Mucosa of descending colon (tissue), 3 donors: ENCODE results near the gene CTNND2. TPM values are rescaled to one million over a fixed set of nuclear protein-coding genes. Genes with fewer than 3 reads are reported as not detected.

Experiments used
- ATAC-seq: fragments of 200-7000 bp; cut with Tn5 transposase; one replicate; pipeline ENCODE4 v1.9.1; 2020; ENCODE audit warnings: mild to moderate bottlenecking, moderate library complexity
- DNase-seq, 3 donors: peaks; one replicate each; pipeline ENCODE4 v3.0.0-alpha.2; 2020
- H3K36me3 ChIP-seq: fragments of 200-600 bp; one replicate; pipeline ENCODE4 v1.8.0; 2021; ENCODE audit warnings: low read depth, mild to moderate bottlenecking
- H3K4me1 ChIP-seq: fragments of 200-600 bp; one replicate; pipeline ENCODE4 v1.8.0; 2021; ENCODE audit warnings: low read depth, mild to moderate bottlenecking
- H3K4me3 ChIP-seq: fragments of 200-600 bp; one replicate; pipeline ENCODE4 v1.8.0; 2021; ENCODE audit warnings: mild to moderate bottlenecking
- H3K9me3 ChIP-seq: fragments of 200-600 bp; one replicate; pipeline ENCODE4 v1.8.0; 2021; ENCODE audit warnings: mild to moderate bottlenecking
- intact Hi-C, 2 donors: fragments of 100-400 bp; cut with DNase I in 1 of 2; cut with micrococcal nuclease in 1 of 2; formaldehyde crosslinking; loops; one replicate each; pipeline versions ENCODE4 v1.11.0 to v1.11.1; 2022; cut with DNase I, micrococcal nuclease
- total RNA-seq, 3 donors: library from RNA; stranded (reverse); fragmentation: NEBNext Ultra II Directional in 2 of 3; extraction: Animal tissue kit (Norgen Biotek cat#: 25700) in 2 of 3; gene quantifications; one replicate each; pipeline versions ENCODE4 v1.2.1 to v1.2.4, GENCODE V29; 2021 to 2023
- TF ChIP-seq, protein P1 (sequence below): fragments of 200-600 bp; IDR thresholded peaks from one replicate; pipeline ENCODE4 v1.8.0; 2022; ENCODE audit warnings: antibody characterized with exemption, mild to moderate bottlenecking
- donor health status: DM: no; HTN: no; CAD: no; lungs with moderate emphysema.
- donor health status: DM: no; HTN: no; CAD: no.
- donor health status: DM: no; HTN: yes; CAD: no.

Gene CTNND2
- total RNA-seq, 3 donors from 2014 or later = 0.70 to 3.4 (median 0.81) TPM

DNA sequence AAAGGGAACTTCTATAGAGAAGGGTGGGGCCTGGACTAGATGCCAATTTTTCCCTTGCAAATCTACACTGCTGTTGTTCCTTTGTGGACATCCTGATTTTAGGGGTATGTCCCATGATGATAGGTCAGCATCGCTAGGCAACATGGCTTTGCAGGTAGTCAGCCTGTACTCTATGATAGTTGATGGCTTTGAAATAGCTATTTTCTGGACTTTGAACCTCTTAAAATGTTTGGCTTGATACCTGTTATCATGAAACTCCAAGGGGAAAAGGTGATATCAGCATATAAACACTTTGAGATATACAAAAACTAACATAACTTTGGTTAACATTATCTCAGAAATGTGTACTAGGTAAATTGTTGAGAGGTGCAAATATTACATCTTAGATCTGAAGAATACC is 533.2 kb downstream of the CTNND2 start:
- no peak for DNase-seq
- peak; percentile 31 for ATAC-seq
- TF ChIP-seq, protein P1, sequence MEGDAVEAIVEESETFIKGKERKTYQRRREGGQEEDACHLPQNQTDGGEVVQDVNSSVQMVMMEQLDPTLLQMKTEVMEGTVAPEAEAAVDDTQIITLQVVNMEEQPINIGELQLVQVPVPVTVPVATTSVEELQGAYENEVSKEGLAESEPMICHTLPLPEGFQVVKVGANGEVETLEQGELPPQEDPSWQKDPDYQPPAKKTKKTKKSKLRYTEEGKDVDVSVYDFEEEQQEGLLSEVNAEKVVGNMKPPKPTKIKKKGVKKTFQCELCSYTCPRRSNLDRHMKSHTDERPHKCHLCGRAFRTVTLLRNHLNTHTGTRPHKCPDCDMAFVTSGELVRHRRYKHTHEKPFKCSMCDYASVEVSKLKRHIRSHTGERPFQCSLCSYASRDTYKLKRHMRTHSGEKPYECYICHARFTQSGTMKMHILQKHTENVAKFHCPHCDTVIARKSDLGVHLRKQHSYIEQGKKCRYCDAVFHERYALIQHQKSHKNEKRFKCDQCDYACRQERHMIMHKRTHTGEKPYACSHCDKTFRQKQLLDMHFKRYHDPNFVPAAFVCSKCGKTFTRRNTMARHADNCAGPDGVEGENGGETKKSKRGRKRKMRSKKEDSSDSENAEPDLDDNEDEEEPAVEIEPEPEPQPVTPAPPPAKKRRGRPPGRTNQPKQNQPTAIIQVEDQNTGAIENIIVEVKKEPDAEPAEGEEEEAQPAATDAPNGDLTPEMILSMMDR = no peak
- Histone ChIP-seq H3K4me3 (no peak overlapping the region), H3K36me3 (no peaks in the 10 kb centered on the region), H3K4me1 (no peaks in the 10 kb centered on the region), H3K9me3 (no peaks in the 10 kb centered on the region)
- intact Hi-C loops = no loop called here

DNA sequence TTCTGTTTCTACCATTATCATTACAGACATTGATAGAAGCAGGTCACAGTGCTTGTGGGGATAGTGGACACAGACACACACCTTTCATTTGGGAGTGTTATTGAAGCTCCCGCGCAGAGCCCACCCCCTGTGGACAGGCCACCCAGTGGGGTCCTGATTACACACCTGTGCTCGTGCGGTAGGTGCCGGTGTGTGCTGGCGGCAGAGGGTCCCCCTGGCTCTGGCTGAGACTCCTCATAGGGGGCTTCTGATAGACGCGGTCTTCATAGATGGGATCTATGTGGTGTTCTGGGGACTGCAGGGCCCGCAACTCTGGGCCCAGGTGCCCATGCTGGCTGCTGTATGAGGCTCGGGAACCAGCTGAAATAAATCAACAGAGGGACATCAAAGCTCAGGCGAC is 539.7 kb downstream of the CTNND2 start:
- H3K36me3 ChIP-seq = no peaks in the 10 kb centered on the region
- DNase-seq (no peak), ATAC-seq (no peak)
- no peak overlapping the region for H3K4me3 ChIP-seq
- TF ChIP-seq, protein P1 = no peak
- no peaks in the 10 kb centered on the region for H3K9me3 ChIP-seq
- intact Hi-C loops = no loop called here
- H3K4me1 ChIP-seq = no peaks in the 10 kb centered on the region

DNA sequence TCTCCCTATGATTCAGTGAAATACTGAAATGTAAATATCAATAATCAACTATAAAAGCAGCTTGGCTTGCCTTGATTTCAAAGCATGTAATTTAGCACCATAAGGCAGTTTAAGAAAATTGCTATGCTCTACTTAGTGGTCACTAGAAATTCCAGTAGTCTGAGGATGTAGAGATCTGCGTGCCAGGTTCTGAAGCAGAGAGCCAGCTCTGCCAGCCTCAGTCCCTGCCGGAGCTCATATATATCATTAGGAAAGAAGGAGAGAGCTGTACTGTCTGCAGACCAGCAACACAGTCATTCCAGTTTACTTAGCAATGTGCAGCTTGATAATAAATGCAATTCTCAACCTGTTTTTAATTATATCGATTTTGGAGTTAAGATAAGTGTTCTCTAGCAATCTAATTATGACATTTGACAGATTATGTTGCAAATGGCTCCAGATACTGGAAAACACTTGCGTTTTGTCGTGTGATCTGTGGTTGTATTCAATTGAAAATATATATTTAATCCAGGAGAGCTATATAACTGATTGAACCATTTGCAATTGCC is 540.5 kb downstream of the CTNND2 start:
- TF ChIP-seq, protein P1 = no peak

DNA sequence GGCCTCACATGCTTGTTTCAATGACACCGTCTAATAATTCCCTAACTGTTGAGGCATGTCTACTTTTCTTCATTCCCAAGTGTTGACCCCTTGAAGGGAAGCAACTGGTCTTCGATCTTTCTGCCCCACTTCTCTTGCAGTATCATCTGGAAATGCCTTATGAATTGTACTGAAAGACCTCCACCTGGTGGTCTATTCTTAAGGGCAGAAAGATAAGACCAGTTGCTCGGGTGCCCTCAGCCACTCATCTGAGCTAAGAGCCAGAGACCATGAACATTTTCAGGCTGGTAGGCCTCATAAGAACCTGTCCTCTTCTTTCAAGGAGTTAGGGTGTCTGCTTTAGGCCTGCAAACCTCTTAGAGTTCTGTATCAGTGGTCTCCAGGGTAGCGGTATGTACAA is 542.5 kb downstream of the CTNND2 start:
- H3K36me3 ChIP-seq = no peaks in the 10 kb centered on the region
- no peaks in the 10 kb centered on the region for H3K9me3 ChIP-seq
- H3K4me3 ChIP-seq = no peak overlapping the region
- TF ChIP-seq, protein P1 = no peak
- DNase-seq (no peak), ATAC-seq (no peak)
- intact Hi-C loops = no loop called here
- no peaks in the 10 kb centered on the region for H3K4me1 ChIP-seq

More for the DNA sequence above, 540.5 kb downstream of the CTNND2 start:
- Histone ChIP-seq H3K4me1 (no peaks in the 10 kb centered on the region), H3K4me3 (no peak overlapping the region), H3K36me3 (no peaks in the 10 kb centered on the region), H3K9me3 (no peaks in the 10 kb centered on the region)
- DNase-seq = no peak
- intact Hi-C loops = no loop called here
- no peak for ATAC-seq

DNA sequence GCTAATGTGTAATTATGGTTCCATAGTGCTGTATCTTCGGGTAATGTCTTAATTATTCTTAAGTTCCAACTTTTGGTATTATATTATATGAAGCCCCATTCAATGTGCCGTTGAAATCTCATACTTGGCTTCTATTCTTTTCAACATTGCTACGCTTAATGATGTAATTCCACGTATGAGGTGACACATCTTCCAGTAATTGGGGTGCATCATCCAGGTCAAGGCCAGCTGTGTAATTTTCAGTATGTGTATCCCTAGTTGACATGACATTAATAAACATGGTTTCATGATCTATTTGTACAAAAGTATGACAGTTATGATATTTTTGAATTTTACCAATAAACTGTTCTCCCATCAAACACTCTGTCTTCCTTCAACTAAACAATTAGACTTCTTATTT is 546.3 kb downstream of the CTNND2 start:
- ATAC-seq = no peak
- intact Hi-C loops = no loop called here

More for the DNA sequence above, 546.3 kb downstream of the CTNND2 start:
- Histone ChIP-seq H3K4me1 (no peaks in the 10 kb centered on the region), H3K9me3 (no peaks in the 10 kb centered on the region), H3K36me3 (no peaks in the 10 kb centered on the region), H3K4me3 (no peak overlapping the region)
- no peak for DNase-seq
- TF ChIP-seq, protein P1 = no peak
